ENCODE measurements around the gene ANXA2.

Gene ANXA2

GRCh38 chr15:60326824-60327654 is 70.7 kb downstream of the ANXA2 start:
- no peak overlapping the region for H3K14ac ChIP-seq (ENCODE audit: low read length)
- H2BK5ac ChIP-seq (ENCODE audit: low read length), result no peak overlapping the region
- H3K27me3 ChIP-seq (ENCODE audit: control insufficient read depth in 3 of 3, insufficient read depth in 3 of 3, low read depth in 1 of 3, low read length in 3 of 3), result peaks cover 0 to 10% (median 2%) of the 10 kb centered on the region in 3 experiments
- no peak overlapping the region for H3K4me3 ChIP-seq (ENCODE audit: low read length in 2 of 2)
- H4K91ac ChIP-seq (ENCODE audit: low read depth, low read length, poor library complexity), result no peak overlapping the region
- H4K8ac ChIP-seq (ENCODE audit: low read depth, low read length), result no peak overlapping the region
- H2BK12ac ChIP-seq (ENCODE audit: low read length), result no peak overlapping the region
- H3K79me1 ChIP-seq (ENCODE audit: low read depth, low read length), result no peaks in the 10 kb centered on the region
- DNase-seq (ENCODE audit: low spot score), result peak; percentile 68
- H3K9me3 ChIP-seq (replicated peaks in 1 of 2; ENCODE audit: control insufficient read depth in 2 of 2, insufficient read depth in 1 of 2, low read depth in 1 of 2, low read length in 2 of 2), result no peaks in the 10 kb centered on the region
- no peak overlapping the region for H3K4me2 ChIP-seq (ENCODE audit: insufficient read depth, low read length, poor library complexity, severe bottlenecking)
- H3K27ac ChIP-seq (replicated peaks; ENCODE audit: low read length), result no peak overlapping the region
- no peak overlapping the region for H3K4ac ChIP-seq (ENCODE audit: low read length)
- no peak overlapping the region for H3K18ac ChIP-seq (ENCODE audit: low read length)
- no peak overlapping the region for H3K9ac ChIP-seq (ENCODE audit: low read depth, low read length, poor library complexity)
- peaks cover 0 to 7% of the 10 kb centered on the region in 2 donors for H3K4me1 ChIP-seq (ENCODE audit: control insufficient read depth in 2 of 2, insufficient read depth in 1 of 2, low read depth in 1 of 2, low read length in 2 of 2)
- H3K36me3 ChIP-seq (replicated peaks in 1 of 2; ENCODE audit: control insufficient read depth in 2 of 2, insufficient read depth in 2 of 2, low read length in 2 of 2), result no peaks in the 10 kb centered on the region
- H2AK5ac ChIP-seq (ENCODE audit: low read depth, low read length), result no peak overlapping the region
- WGBS, 2 donors (ENCODE audit: extremely low coverage in 2 of 2, insufficient read length in 2 of 2, insufficient replicate concordance in 1 of 2), result no CpG with 5 or more reads among the region's 5 CpGs
- no peak overlapping the region for H2BK120ac ChIP-seq (ENCODE audit: low read depth, low read length)
- H2AFZ ChIP-seq (ENCODE audit: low read length), result peak overlapping the region; percentile 14
- H3K23ac ChIP-seq (ENCODE audit: low read depth, low read length, poor library complexity), result no peak overlapping the region
- no peak overlapping the region for H2BK15ac ChIP-seq (ENCODE audit: low read length)

DNA sequence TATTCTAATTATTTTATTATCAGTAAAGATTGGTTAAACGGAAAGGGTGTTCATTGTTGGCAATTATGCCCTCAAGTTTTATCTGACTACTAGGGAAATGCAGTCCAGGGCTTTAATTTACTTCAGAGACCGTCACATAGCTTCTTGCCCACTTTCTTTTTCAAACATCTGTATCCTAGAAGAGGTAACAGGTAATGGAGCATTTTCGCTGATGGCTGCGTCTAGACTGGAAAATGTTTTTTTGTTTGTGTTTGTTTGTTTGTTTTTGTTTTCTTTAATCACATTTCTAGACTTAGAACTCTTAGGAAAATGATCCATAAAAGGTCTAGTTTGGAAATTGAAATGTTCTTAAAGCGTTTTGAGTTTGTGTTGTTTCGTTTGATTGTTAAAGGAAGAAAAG is 71.4 kb downstream of the ANXA2 start:
- Histone ChIP-seq H3K18ac (ENCODE audit: low read length) (no peak overlapping the region), H3K27ac (replicated peaks; ENCODE audit: low read length) (no peak overlapping the region), H3K9me3 (replicated peaks in 1 of 2; ENCODE audit: control insufficient read depth in 2 of 2, insufficient read depth in 1 of 2, low read depth in 1 of 2, low read length in 2 of 2) (no peaks in the 10 kb centered on the region), H2AK5ac (ENCODE audit: low read depth, low read length) (no peak overlapping the region), H3K4me3 (ENCODE audit: low read length in 2 of 2) (no peak overlapping the region), H4K8ac (ENCODE audit: low read depth, low read length) (no peak overlapping the region), H3K4me2 (ENCODE audit: insufficient read depth, low read length, poor library complexity, severe bottlenecking) (no peak overlapping the region), H3K4ac (ENCODE audit: low read length) (no peak overlapping the region), H3K79me1 (ENCODE audit: low read depth, low read length) (no peaks in the 10 kb centered on the region), H2AFZ (ENCODE audit: low read length) (peak overlapping the region; percentile 14), H2BK12ac (ENCODE audit: low read length) (no peak overlapping the region), H3K23ac (ENCODE audit: low read depth, low read length, poor library complexity) (no peak overlapping the region), H3K9ac (ENCODE audit: low read depth, low read length, poor library complexity) (no peak overlapping the region), H3K27me3 (ENCODE audit: control insufficient read depth in 3 of 3, insufficient read depth in 3 of 3, low read depth in 1 of 3, low read length in 3 of 3) (peaks cover 0 to 10% (median 2%) of the 10 kb centered on the region in 3 experiments), H4K91ac (ENCODE audit: low read depth, low read length, poor library complexity) (no peak overlapping the region), H2BK120ac (ENCODE audit: low read depth, low read length) (no peak overlapping the region), H3K4me1 (ENCODE audit: control insufficient read depth in 2 of 2, insufficient read depth in 1 of 2, low read depth in 1 of 2, low read length in 2 of 2) (peaks cover 0 to 7% of the 10 kb centered on the region in 2 donors), H2BK5ac (ENCODE audit: low read length) (no peak overlapping the region), H3K36me3 (replicated peaks in 1 of 2; ENCODE audit: control insufficient read depth in 2 of 2, insufficient read depth in 2 of 2, low read length in 2 of 2) (no peaks in the 10 kb centered on the region), H3K14ac (ENCODE audit: low read length) (no peak overlapping the region), H2BK15ac (ENCODE audit: low read length) (no peak overlapping the region)
- no CpG with 5 or more reads among the region's 6 CpGs for WGBS, 2 donors (ENCODE audit: extremely low coverage in 2 of 2, insufficient read length in 2 of 2, insufficient replicate concordance in 1 of 2)
- DNase-seq (ENCODE audit: low spot score), result no peak

DNA sequence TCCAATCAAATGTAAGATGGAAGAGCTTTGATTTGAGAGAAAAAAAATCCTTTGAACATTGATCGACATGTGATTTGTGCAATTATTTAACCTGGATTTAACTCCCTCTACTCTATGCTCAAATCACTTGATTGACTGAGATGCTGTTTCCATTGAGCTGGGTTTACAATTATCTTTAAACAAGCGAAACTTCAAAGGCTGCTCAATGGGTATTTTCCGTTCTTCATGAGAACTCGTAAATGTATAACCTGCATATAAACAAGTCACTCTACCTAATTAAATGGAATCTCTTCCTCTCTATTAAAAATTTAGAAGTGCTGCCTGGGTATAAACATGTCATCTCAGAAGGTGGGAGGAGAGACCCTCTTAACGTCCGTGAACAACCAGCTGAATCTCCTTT is 71.9 kb downstream of the ANXA2 start:
- no peak overlapping the region for H3K18ac ChIP-seq (ENCODE audit: low read length)
- no peak overlapping the region for H2BK12ac ChIP-seq (ENCODE audit: low read length)
- H3K14ac ChIP-seq (ENCODE audit: low read length), result no peak overlapping the region
- H3K9me3 ChIP-seq (replicated peaks in 1 of 2; ENCODE audit: control insufficient read depth in 2 of 2, insufficient read depth in 1 of 2, low read depth in 1 of 2, low read length in 2 of 2), result no peaks in the 10 kb centered on the region
- no peak overlapping the region for H3K4me2 ChIP-seq (ENCODE audit: insufficient read depth, low read length, poor library complexity, severe bottlenecking)
- no peak overlapping the region for H2BK5ac ChIP-seq (ENCODE audit: low read length)
- H4K91ac ChIP-seq (ENCODE audit: low read depth, low read length, poor library complexity), result no peak overlapping the region
- no peak overlapping the region for H3K4me3 ChIP-seq (ENCODE audit: low read length in 2 of 2)
- H3K4me1 ChIP-seq (ENCODE audit: control insufficient read depth in 2 of 2, insufficient read depth in 1 of 2, low read depth in 1 of 2, low read length in 2 of 2), result peaks cover 0 to 7% of the 10 kb centered on the region in 2 donors
- no peak overlapping the region for H2AFZ ChIP-seq (ENCODE audit: low read length)
- DNase-seq (ENCODE audit: low spot score), result no peak
- H3K9ac ChIP-seq (ENCODE audit: low read depth, low read length, poor library complexity), result no peak overlapping the region
- H4K8ac ChIP-seq (ENCODE audit: low read depth, low read length), result no peak overlapping the region
- H3K79me1 ChIP-seq (ENCODE audit: low read depth, low read length), result no peaks in the 10 kb centered on the region
- peaks cover 0 to 10% (median 2%) of the 10 kb centered on the region in 3 experiments for H3K27me3 ChIP-seq (ENCODE audit: control insufficient read depth in 3 of 3, insufficient read depth in 3 of 3, low read depth in 1 of 3, low read length in 3 of 3)
- H2BK120ac ChIP-seq (ENCODE audit: low read depth, low read length), result no peak overlapping the region
- no peak overlapping the region for H3K23ac ChIP-seq (ENCODE audit: low read depth, low read length, poor library complexity)
- no peak overlapping the region for H3K4ac ChIP-seq (ENCODE audit: low read length)
- no CpG with 5 or more reads among the region's 6 CpGs for WGBS, 2 donors (ENCODE audit: extremely low coverage in 2 of 2, insufficient read length in 2 of 2, insufficient replicate concordance in 1 of 2)
- H2BK15ac ChIP-seq (ENCODE audit: low read length), result no peak overlapping the region
- no peak overlapping the region for H2AK5ac ChIP-seq (ENCODE audit: low read depth, low read length)
- no peaks in the 10 kb centered on the region for H3K36me3 ChIP-seq (replicated peaks in 1 of 2; ENCODE audit: control insufficient read depth in 2 of 2, insufficient read depth in 2 of 2, low read length in 2 of 2)
- no peak overlapping the region for H3K27ac ChIP-seq (replicated peaks; ENCODE audit: low read length)

DNA sequence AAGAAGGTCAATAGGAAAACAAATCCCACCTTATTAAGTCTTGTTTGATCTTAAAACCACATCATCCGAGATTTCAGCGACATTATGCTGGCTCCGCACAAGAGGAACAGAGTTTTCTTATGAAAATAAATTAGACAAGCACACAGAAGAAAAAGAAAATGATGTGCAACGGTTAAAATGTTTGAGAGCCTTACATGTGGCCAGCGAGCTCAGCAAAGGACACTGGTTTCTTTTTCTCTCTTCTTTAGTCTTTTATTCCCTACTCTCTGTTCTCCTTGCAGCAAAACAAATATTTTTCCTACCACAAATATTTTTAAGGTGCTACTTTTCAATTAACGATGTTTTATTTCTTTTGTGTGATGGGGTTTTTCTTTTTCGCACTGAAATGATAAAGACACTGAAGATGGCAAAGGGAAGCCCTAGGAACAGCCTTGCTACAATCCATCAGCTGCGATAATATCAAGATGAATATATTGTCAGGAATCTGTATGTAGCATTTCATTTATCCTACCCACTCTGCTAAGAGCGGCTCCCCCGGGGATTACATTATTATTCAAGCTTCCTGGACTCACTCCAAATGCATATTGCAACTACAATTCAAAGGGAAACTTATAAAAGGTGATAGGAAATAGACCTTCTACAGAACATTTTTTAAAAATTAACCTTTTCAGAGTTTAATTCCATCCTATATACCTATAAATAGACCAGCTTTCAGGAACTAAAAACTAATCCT is 72.9 kb downstream of the ANXA2 start:
- Histone ChIP-seq H3K14ac (ENCODE audit: low read length) (no peak overlapping the region), H2BK15ac (ENCODE audit: low read length) (no peak overlapping the region), H3K36me3 (replicated peaks in 1 of 2; ENCODE audit: control insufficient read depth in 2 of 2, insufficient read depth in 2 of 2, low read length in 2 of 2) (no peaks in the 10 kb centered on the region), H2BK12ac (ENCODE audit: low read length) (no peak overlapping the region), H2BK5ac (ENCODE audit: low read length) (no peak overlapping the region), H3K23ac (ENCODE audit: low read depth, low read length, poor library complexity) (no peak overlapping the region), H3K9me3 (replicated peaks in 1 of 2; ENCODE audit: control insufficient read depth in 2 of 2, insufficient read depth in 1 of 2, low read depth in 1 of 2, low read length in 2 of 2) (no peaks in the 10 kb centered on the region), H2AK5ac (ENCODE audit: low read depth, low read length) (no peak overlapping the region), H3K27ac (replicated peaks; ENCODE audit: low read length) (no peak overlapping the region), H3K4me2 (ENCODE audit: insufficient read depth, low read length, poor library complexity, severe bottlenecking) (no peak overlapping the region), H3K4ac (ENCODE audit: low read length) (no peak overlapping the region), H3K18ac (ENCODE audit: low read length) (no peak overlapping the region), H3K4me3 (ENCODE audit: low read length in 2 of 2) (no peak overlapping the region), H3K79me1 (ENCODE audit: low read depth, low read length) (no peaks in the 10 kb centered on the region), H3K9ac (ENCODE audit: low read depth, low read length, poor library complexity) (no peak overlapping the region), H2AFZ (ENCODE audit: low read length) (peak overlapping the region; percentile 43), H3K27me3 (ENCODE audit: control insufficient read depth in 3 of 3, insufficient read depth in 3 of 3, low read depth in 1 of 3, low read length in 3 of 3) (peaks cover 0 to 10% (median 2%) of the 10 kb centered on the region in 3 experiments), H4K91ac (ENCODE audit: low read depth, low read length, poor library complexity) (no peak overlapping the region), H2BK120ac (ENCODE audit: low read depth, low read length) (no peak overlapping the region), H4K8ac (ENCODE audit: low read depth, low read length) (no peak overlapping the region), H3K4me1 (ENCODE audit: control insufficient read depth in 2 of 2, insufficient read depth in 1 of 2, low read depth in 1 of 2, low read length in 2 of 2) (peaks cover 0 to 7% of the 10 kb centered on the region in 2 donors)
- no CpG with 5 or more reads among the region's 10 CpGs for WGBS, 2 donors (ENCODE audit: extremely low coverage in 2 of 2, insufficient read length in 2 of 2, insufficient replicate concordance in 1 of 2)
- no peak for DNase-seq (ENCODE audit: low spot score)

All from neuronal stem cell (in vitro differentiated cells).